ENCODE measurements around the gene FOXD4L4.
"Not testable (repeated sequence)": the region's sequence is repeated elsewhere in the genome, so short reads cannot be mapped to it uniquely, and the experiment has no call there.

Gene FOXD4L4

DNA sequence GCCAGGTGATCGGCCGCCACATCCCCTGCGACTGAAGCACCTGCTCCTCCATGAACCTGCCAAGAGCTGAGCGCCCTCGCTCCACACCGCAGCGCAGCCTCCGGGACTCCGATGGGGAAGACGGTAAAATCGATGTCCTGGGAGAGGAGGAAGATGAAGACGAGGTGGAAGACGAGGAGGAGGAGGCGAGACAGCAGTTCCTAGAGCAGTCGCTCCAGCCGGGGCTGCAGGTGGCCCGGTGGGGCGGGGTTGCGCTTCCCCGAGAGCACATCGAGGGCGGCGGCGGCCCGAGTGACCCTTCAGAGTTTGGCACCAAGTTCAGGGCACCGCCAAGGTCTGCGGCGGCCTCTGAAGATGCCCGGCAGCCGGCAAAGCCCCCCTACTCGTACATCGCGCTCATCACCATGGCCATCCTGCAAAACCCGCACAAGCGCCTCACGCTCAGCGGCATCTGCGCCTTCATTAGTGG, at the start of gene FOXD4L4:
TSS of gene FOXD4L4 (plus strand) at position 51 of the 469 bp plus-strand sequence. CDS start at position 51, 0 bp downstream.
- not testable (repeated sequence) for H3K27ac ChIP-seq; H3K4me3 ChIP-seq; DNase-seq (ENCODE audit: low spot score)

DNA sequence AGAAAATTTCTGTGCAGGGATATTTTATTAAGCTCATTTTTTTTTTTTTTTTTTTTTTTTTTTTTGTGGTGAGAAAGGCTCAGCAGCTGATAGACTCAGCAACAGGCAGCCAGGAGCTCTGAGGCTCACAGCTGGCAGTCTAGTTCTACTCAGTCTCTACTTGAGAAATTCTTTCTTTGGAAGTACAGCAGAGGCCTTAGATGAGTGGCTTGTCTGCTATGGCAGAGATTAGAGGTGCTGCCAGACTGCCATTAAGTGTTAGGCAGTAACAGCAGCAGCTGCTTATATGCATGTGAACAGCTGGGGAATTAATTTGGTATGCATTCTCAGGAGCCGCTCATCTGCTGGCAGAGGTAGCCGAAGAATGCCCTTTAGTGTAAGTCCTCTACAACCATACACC, 33.4 kb upstream of the FOXD4L4 start:
- not testable (repeated sequence) for H3K4me3 ChIP-seq; DNase-seq (ENCODE audit: low spot score); H3K27ac ChIP-seq

DNA sequence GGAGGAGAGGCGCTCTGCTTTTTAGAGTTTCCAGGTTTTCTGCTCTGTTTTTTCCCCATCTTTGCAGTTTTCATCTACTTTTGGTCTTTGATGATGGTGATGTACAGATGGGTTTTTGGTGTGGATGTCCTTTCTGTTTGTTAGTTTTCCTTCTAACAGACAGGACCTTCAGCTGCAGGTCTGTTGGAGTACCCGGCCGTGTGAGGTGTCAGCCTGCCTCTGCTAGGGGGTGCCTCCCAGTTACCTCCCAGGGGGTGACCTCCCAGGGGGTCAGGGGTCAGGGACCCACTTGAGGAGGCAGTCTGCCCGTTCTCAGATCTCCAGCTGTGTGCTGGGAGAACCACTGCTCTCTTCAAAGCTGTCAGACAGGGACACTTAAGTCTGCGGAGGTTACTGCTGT, 22.5 kb upstream of the FOXD4L4 start:
- not testable (repeated sequence) for H3K27ac ChIP-seq; DNase-seq (ENCODE audit: low spot score); H3K4me3 ChIP-seq

DNA sequence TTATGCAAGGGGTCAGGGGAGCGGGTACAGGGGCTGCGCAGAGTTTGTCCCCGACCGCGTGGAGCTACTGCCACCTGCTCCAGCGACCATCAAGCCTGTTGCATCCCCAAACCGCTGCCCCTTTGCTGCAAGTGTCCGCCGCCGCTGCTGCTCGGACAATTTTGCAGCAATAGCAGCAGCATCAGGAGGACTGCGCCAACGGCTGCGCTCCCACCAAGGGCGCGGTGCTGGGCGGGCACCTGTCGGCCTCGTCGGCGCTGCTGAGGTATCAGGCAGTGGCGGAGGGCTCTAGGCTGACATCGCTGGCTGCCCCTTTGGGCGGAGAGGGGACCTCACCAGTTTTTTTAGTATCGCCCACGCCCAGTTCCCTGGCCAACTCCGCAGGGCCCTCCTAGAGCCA, 1.2 kb downstream of the FOXD4L4 start:
- H3K4me3 ChIP-seq; DNase-seq (ENCODE audit: low spot score); H3K27ac ChIP-seq: not testable (repeated sequence)
